ENCODE measurements around the gene TMEM150B.
"Not testable (repeated sequence)": the region's sequence is repeated elsewhere in the genome, so short reads cannot be mapped to it uniquely, and the experiment has no call there.

Gene TMEM150B

GRCh38 chr19:55339105-55339888, 14.2 kb upstream of the TMEM150B start, which contains the start of gene KMT5C:
TSS of gene KMT5C (plus strand) at chr19:55339876. CDS start at chr19:55341937, 2,061 bp downstream.
- DNase-seq, result peak; percentile 100

GRCh38 chr19:55336101-55336500, 11.0 kb upstream of the TMEM150B start:
- no peak for DNase-seq

GRCh38 chr19:55333870-55334269, 8.7 kb upstream of the TMEM150B start:
- no peak for DNase-seq

- not testable (repeated sequence) for DNase-seq
These were observed 4.7 kb upstream of the TMEM150B start for GRCh38 chr19:55329791-55330190.

GRCh38 chr19:55328774-55329318, 3.7 kb upstream of the TMEM150B start:
- peak in 1 of 5 experiments; percentile 38 for DNase-seq

- DNase-seq, result no peak
These were observed 479 bp downstream of the TMEM150B start for GRCh38 chr19:55324662-55325061.

GRCh38 chr19:55322204-55322885, 2.8 kb downstream of the TMEM150B start:
- DNase-seq, result no peak

- DNase-seq, result no peak
These were observed 3.5 kb downstream of the TMEM150B start for GRCh38 chr19:55321466-55322137.

- no peak for DNase-seq
These were observed 4.2 kb downstream of the TMEM150B start for GRCh38 chr19:55320844-55321419.

- DNase-seq, result no peak
These were observed 5.4 kb downstream of the TMEM150B start for GRCh38 chr19:55319785-55320184.

- DNase-seq, result no peak
These were observed 8.5 kb downstream of the TMEM150B start for GRCh38 chr19:55316646-55317045.

GRCh38 chr19:55315956-55316525, 9.1 kb downstream of the TMEM150B start:
- DNase-seq, result no peak

GRCh38 chr19:55314396-55314795, 10.7 kb downstream of the TMEM150B start:
- DNase-seq, result no peak

- no peak for DNase-seq
These were observed 12.3 kb downstream of the TMEM150B start for GRCh38 chr19:55312621-55313512.

GRCh38 chr19:55311797-55312196, 13.3 kb downstream of the TMEM150B start:
- no peak for DNase-seq

GRCh38 chr19:55311397-55311796, 13.7 kb downstream of the TMEM150B start:
- no peak for DNase-seq

- no peak for DNase-seq
These were observed 14.6 kb downstream of the TMEM150B start for GRCh38 chr19:55310498-55310897.

- DNase-seq, result no peak
These were observed 15.7 kb downstream of the TMEM150B start for GRCh38 chr19:55309448-55309847.

- DNase-seq, result no peak
These were observed 16.9 kb downstream of the TMEM150B start for GRCh38 chr19:55308281-55308680.

- DNase-seq, result no peak
These were observed 18.4 kb downstream of the TMEM150B start for GRCh38 chr19:55306712-55307111.

- DNase-seq, result no peak
These were observed 19.1 kb downstream of the TMEM150B start for GRCh38 chr19:55305983-55306562.
